H1 (cell line): ENCODE data around the gene AHNAK2. TPM values are rescaled to one million over a fixed set of nuclear protein-coding genes. Genes with fewer than 3 reads are reported as not detected.

Source experiments
- CTCF ChIA-PET: fragments of 300-600 bp; sonication (Branson Sonifier 250); formaldehyde crosslinking; loops from one replicate; lab custom pipeline; 2021; ENCODE audit not compliant: partially characterized antibody; lab: Charles Lee
- POLR2A ChIA-PET: fragments of 300-600 bp; sonication (Branson Sonifier 250); formaldehyde crosslinking; loops from one replicate; lab custom pipeline; 2021; ENCODE audit warnings: inconsistent platforms; ENCODE audit not compliant: partially characterized antibody; lab: Charles Lee
- DNase-seq, 2 experiments: peaks; one replicate each; pipeline versions ENCODE4 v3.0.0 to v3.0.0-alpha.2; 2010 to 2022; ENCODE audit warnings: low spot score in 2 of 2, low read depth in 1 of 2, mixed read lengths in 1 of 2
- FAIRE-seq: peaks from 2 replicates; lab custom pipeline; 2011; peaks lifted over from hg19 to GRCh38; lab: Jason Lieb, UNC
- H2AFZ ChIP-seq: 2 replicates; pipeline ENCODE4 v1.8.1; 2012; ENCODE audit warnings: low read length, inconsistent platforms
- H2AK5ac ChIP-seq: 2 replicates; pipeline ENCODE4 v1.6.1; 2013; ENCODE audit warnings: low read depth, low read length
- H2BK120ac ChIP-seq: replicated peaks from 2 replicates; pipeline ENCODE3; 2013; ENCODE audit warnings: low read depth, low read length, inconsistent platforms
- H2BK12ac ChIP-seq: 2 replicates; pipeline ENCODE4 v1.6.1; 2013; ENCODE audit warnings: low read depth, low read length
- H2BK15ac ChIP-seq: 2 replicates; pipeline ENCODE4 v1.6.1; 2013; ENCODE audit warnings: low read length
- H2BK20ac ChIP-seq: 2 replicates; pipeline ENCODE4 v1.6.1; 2013; ENCODE audit warnings: low read length
- H2BK5ac ChIP-seq: 2 replicates; pipeline ENCODE4 v1.6.1; 2013; ENCODE audit warnings: low read depth, low read length
- H3K14ac ChIP-seq: 2 replicates; pipeline ENCODE4 v1.6.1; 2013; ENCODE audit warnings: inconsistent platforms; ENCODE audit not compliant: insufficient read length
- H3K18ac ChIP-seq: 2 replicates; pipeline ENCODE4 v1.6.1; 2013; ENCODE audit warnings: low read length; ENCODE audit errors: extremely low read depth
- H3K23ac ChIP-seq: 2 replicates; pipeline ENCODE4 v1.6.1; 2013; ENCODE audit warnings: inconsistent platforms; ENCODE audit not compliant: insufficient read length
- H3K23me2 ChIP-seq: 2 replicates; pipeline ENCODE4 v1.6.1; 2013; ENCODE audit warnings: low read depth, low read length
- H3K27ac ChIP-seq: 2 replicates; pipeline ENCODE4 v1.6.1; 2011; ENCODE audit warnings: low read depth, low read length, inconsistent platforms
- H3K27me3 ChIP-seq, 4 experiments: replicated peaks in 1 of 4; 1 replicate in 1 of 4; 2 replicates in 3 of 4; pipeline versions ENCODE4 v1.6.1 to v1.8.1; 2011 to 2013; ENCODE audit warnings: low read length in 3 of 4, mild to moderate bottlenecking in 3 of 4, inconsistent platforms in 2 of 4, mixed read lengths in 2 of 4, moderate library complexity in 1 of 4; ENCODE audit not compliant: control insufficient read depth in 3 of 4, insufficient read depth in 3 of 4; ENCODE audit errors: extremely low read depth in 1 of 4
- H3K36me3 ChIP-seq, 4 experiments: 2 replicates each; pipeline versions ENCODE4 v1.6.1 to v1.8.1; 2011 to 2013; ENCODE audit warnings: mild to moderate bottlenecking in 4 of 4, low read length in 3 of 4, moderate library complexity in 2 of 4, control low read depth in 1 of 4, inconsistent platforms in 1 of 4; ENCODE audit not compliant: insufficient read depth in 4 of 4, control insufficient read depth in 2 of 4
- H3K4ac ChIP-seq: replicated peaks from 2 replicates; pipeline ENCODE3; 2013; ENCODE audit warnings: low read length, low read depth, mixed read lengths, inconsistent platforms; ENCODE audit not compliant: insufficient read length
- H3K4me1 ChIP-seq, 4 experiments: replicated peaks in 1 of 4; 1 replicate in 1 of 4; 2 replicates in 3 of 4; pipeline versions ENCODE4 v1.6.1 to v1.8.1; 2011 to 2013; ENCODE audit warnings: low read length in 3 of 4, inconsistent platforms in 2 of 4, mixed read lengths in 1 of 4; ENCODE audit not compliant: insufficient read depth in 4 of 4, control insufficient read depth in 3 of 4
- H3K4me2 ChIP-seq, 2 experiments: 2 replicates each; pipeline versions ENCODE4 v1.6.1 to v1.8.1; 2011 to 2013; ENCODE audit warnings: low read depth in 2 of 2, low read length in 2 of 2, control low read depth in 1 of 2, inconsistent platforms in 1 of 2, mild to moderate bottlenecking in 1 of 2; ENCODE audit not compliant: insufficient read depth in 1 of 2
- H3K4me3 ChIP-seq, 4 experiments: fragments of 200-600, 300-600 bp in 1 of 4; sonication (generic), shearing (Covaris generic), sonication (Bioruptor Twin) in 1 of 4; 2 replicates each; pipeline versions ENCODE4 v1.5.1 to v1.8.1; 2011 to 2016; ENCODE audit warnings: low read length in 4 of 4, low read depth in 3 of 4, control low read depth in 2 of 4, inconsistent platforms in 2 of 4, mild to moderate bottlenecking in 2 of 4, mixed read lengths in 1 of 4, moderate library complexity in 1 of 4; ENCODE audit not compliant: insufficient read depth in 2 of 4; ENCODE audit errors: extremely low read depth in 1 of 4
- H3K56ac ChIP-seq: replicated peaks from 2 replicates; pipeline ENCODE3; 2013; ENCODE audit warnings: low read depth, mild to moderate bottlenecking, mixed read lengths, low read length, inconsistent platforms; ENCODE audit not compliant: insufficient read length
- H3K79me1 ChIP-seq: 2 replicates; pipeline ENCODE4 v1.6.1; 2013; ENCODE audit warnings: low read depth, low read length, control low read depth
- H3K79me2 ChIP-seq, 2 experiments: 2 replicates each; pipeline versions ENCODE4 v1.6.1 to v1.8.1; 2012 to 2013; ENCODE audit warnings: low read length in 2 of 2, mild to moderate bottlenecking in 2 of 2, inconsistent platforms in 1 of 2; ENCODE audit not compliant: insufficient read depth in 2 of 2, control insufficient read depth in 1 of 2
- H3K9ac ChIP-seq, 4 experiments: replicated peaks in 1 of 4; 1 replicate in 1 of 4; 2 replicates in 3 of 4; pipeline versions ENCODE4 v1.6.1 to v1.8.1; 2011 to 2013; ENCODE audit warnings: low read depth in 3 of 4, low read length in 3 of 4, control low read depth in 2 of 4, mild to moderate bottlenecking in 2 of 4, moderate library complexity in 2 of 4, inconsistent platforms in 1 of 4; ENCODE audit errors: extremely low read depth in 1 of 4
- H3K9me3 ChIP-seq, 2 experiments: 2 replicates each; pipeline versions ENCODE4 v1.6.1 to v1.8.1; 2012 to 2013; ENCODE audit warnings: mild to moderate bottlenecking in 2 of 2, moderate library complexity in 2 of 2, control low read depth in 1 of 2, inconsistent platforms in 1 of 2, low read depth in 1 of 2, low read length in 1 of 2, mixed read lengths in 1 of 2; ENCODE audit not compliant: insufficient read depth in 2 of 2
- H4K20me1 ChIP-seq, 2 experiments: replicated peaks in 1 of 2; 2 replicates each; pipeline versions ENCODE3 to v1.8.1; 2011 to 2013; ENCODE audit warnings: inconsistent platforms in 2 of 2, low read length in 2 of 2, mild to moderate bottlenecking in 1 of 2; ENCODE audit not compliant: insufficient read depth in 2 of 2, control insufficient read depth in 1 of 2
- H4K5ac ChIP-seq: 2 replicates; pipeline ENCODE4 v1.6.1; 2013; ENCODE audit warnings: low read length, low read depth, mixed read lengths, inconsistent platforms; ENCODE audit not compliant: insufficient read length
- H4K8ac ChIP-seq: 2 replicates; pipeline ENCODE4 v1.8.0; 2013; ENCODE audit warnings: mild to moderate bottlenecking, moderate library complexity, low read length, inconsistent platforms; ENCODE audit not compliant: insufficient read depth; ENCODE audit errors: extremely low read depth
- H4K91ac ChIP-seq: replicated peaks from 2 replicates; pipeline ENCODE3; 2013; ENCODE audit warnings: low read length, mixed read lengths, inconsistent platforms; ENCODE audit not compliant: insufficient read length
- RBBP5 ChIP-seq: IDR thresholded peaks from 2 replicates; pipeline ENCODE4 v1.7.1; 2012; ENCODE audit warnings: low read depth, mild to moderate bottlenecking, inconsistent platforms, low read length, moderate library complexity, borderline replicate concordance
- WGBS, 2 experiments: shearing (Covaris generic) in 1 of 2; methylation state at CpG; one replicate each; pipeline versions ENCODE4 v1.1.6 to v1.1.7; 2013 to 2015; ENCODE audit warnings: low lambda C conversion rate in 2 of 2, mixed read lengths in 2 of 2, inconsistent platforms in 1 of 2, low coverage in 1 of 2, missing lambda C conversion rate in 1 of 2; ENCODE audit not compliant: insufficient replicate concordance in 2 of 2, insufficient coverage in 1 of 2, insufficient read length in 1 of 2; ENCODE audit errors: extremely low coverage in 1 of 2, missing lambda C conversion rate in 1 of 2; 5-methylcytosine and 5-hydroxymethylcytosine counted together
- polyA plus RNA-seq, 7 experiments: library from polyadenylated mRNA; depleted of rRNA in 3 of 7; stranded (reverse) in 5 of 7; unstranded in 2 of 7; fragments of >200 nt in 5 of 7; fragments of 200-250 nt in 2 of 7; gene quantifications; 1 replicate in 5 of 7; 2 replicates in 1 of 7; 4 replicates in 1 of 7; pipeline versions ENCODE4 v1.2.1 to v1.2.3, GENCODE V29; 2011 to 2013; ENCODE audit warnings: missing spikeins in 2 of 7, mixed read lengths in 2 of 7
- total RNA-seq: library from RNA; stranded (reverse); fragmentation: NEBNext Ultra II Directional; extraction: Animal tissue kit (Norgen Biotek cat#: 25700); gene quantifications from 2 replicates; pipeline ENCODE4 v1.2.1, GENCODE V29; 2021

Gene AHNAK2
- total and polyA plus RNA-seq, 2 of the 8 experiments (the other 6 are each of a cell fraction or from before 2014, with no cell fraction given) = 0.95 to 2.0 TPM

GRCh38 chr14:104898195-104898558 lies 80.0 kb downstream of the AHNAK2 start:
- H3K27ac ChIP-seq = no peak overlapping the region
- H4K91ac ChIP-seq = no peak overlapping the region
- H2BK5ac ChIP-seq = no peak overlapping the region
- H3K14ac ChIP-seq = no peak overlapping the region
- H4K8ac ChIP-seq = peak overlapping the region; percentile 35; the same call in 1 of the 2 replicates
- H3K79me2 ChIP-seq = no peaks in the 10 kb centered on the region
- peaks cover 0 to 3% (median 0%) of the 10 kb centered on the region in 4 experiments; a peak in 1 of 7 replicates for H3K4me1 ChIP-seq
- no peak overlapping the region for H3K18ac ChIP-seq
- no peak overlapping the region for H3K56ac ChIP-seq
- H3K36me3 ChIP-seq = no peaks in the 10 kb centered on the region; a peak in 1 of 8 replicates
- no peak overlapping the region for H2BK120ac ChIP-seq
- no peak overlapping the region for H3K4ac ChIP-seq
- no peak for TF ChIP-seq RBBP5
- ChIA-PET CTCF (interaction anchor here (1.1 to 2.2 kb wide), 9 partner anchors 13 to 192 kb away, joined by 3 to 8 read pairs (median 3); no protein-coding TSS in a partner anchor), POLR2A (no interaction called here)
- H3K4me2 ChIP-seq = no peak overlapping the region
- H3K23me2 ChIP-seq = no peaks in the 10 kb centered on the region
- no peak overlapping the region for H2AFZ ChIP-seq
- H2BK15ac ChIP-seq = no peak overlapping the region
- DNase-seq (no peak), FAIRE-seq (no peak)
- no peak overlapping the region for H2BK12ac ChIP-seq
- no peak overlapping the region for H2AK5ac ChIP-seq
- H3K23ac ChIP-seq = no peak overlapping the region
- H4K20me1 ChIP-seq = peaks cover 0 to 1% of the 10 kb centered on the region in 2 experiments
- H3K79me1 ChIP-seq = no peaks in the 10 kb centered on the region
- no peaks in the 10 kb centered on the region for H3K9me3 ChIP-seq
- H3K27me3 ChIP-seq = no peaks in the 10 kb centered on the region
- no peak overlapping the region for H2BK20ac ChIP-seq
- WGBS, 2 experiments = 88% methylated on average over 7 of the region's 7 CpGs; no CpG with 5 or more reads in 1 of the 2 experiments
- no peak overlapping the region for H3K9ac ChIP-seq
- H3K4me3 ChIP-seq = no peak overlapping the region
- H4K5ac ChIP-seq = no peak overlapping the region
